Type B pancreatic cell (in vitro differentiated cells): ENCODE results near the gene LIPT2. TPM values are rescaled to one million over a fixed set of nuclear protein-coding genes. Genes with fewer than 3 reads are reported as not detected.

Experiments
- DNase-seq: peaks from one replicate; pipeline ENCODE4 v3.0.0; 2021; ENCODE audit warnings: mixed read lengths; ENCODE audit not compliant: unreplicated experiment; ENCODE audit errors: extremely low spot score
- H3K27ac Mint-ChIP-seq: 2 replicates; pipeline ENCODE4 v1.8.0; 2021; ENCODE audit warnings: mild to moderate bottlenecking, mixed read lengths
- H3K27me3 Mint-ChIP-seq: 2 replicates; pipeline ENCODE4 v1.8.0; 2021; ENCODE audit warnings: mixed read lengths
- H3K36me3 Mint-ChIP-seq: 2 replicates; pipeline ENCODE4 v1.8.0; 2021; ENCODE audit warnings: mixed read lengths
- H3K4me1 Mint-ChIP-seq: one replicate; pipeline ENCODE4 v1.8.0; 2021; ENCODE audit warnings: mixed read lengths; ENCODE audit not compliant: unreplicated experiment
- H3K4me3 Mint-ChIP-seq: 2 replicates; pipeline ENCODE4 v1.8.0; 2021; ENCODE audit warnings: mild to moderate bottlenecking, mixed read lengths
- H3K9me3 Mint-ChIP-seq: 2 replicates; pipeline ENCODE4 v1.8.0; 2021; ENCODE audit warnings: mixed read lengths
- total RNA-seq: library from RNA; stranded (reverse); gene quantifications from 2 replicates; pipeline ENCODE4 v1.2.1, GENCODE V29; 2021; ENCODE audit warnings: low replicate concordance
- TF ChIP-seq, protein P1 (sequence below): fragments of 200-600 bp; sonication (generic); conservative IDR thresholded peaks from 2 replicates; pipeline ENCODE4 v1.5.0; 2021; ENCODE audit warnings: antibody characterized with exemption, mild to moderate bottlenecking

LIPT2 gene
- total RNA-seq, 1 donor from 2014 or later, result 5.6 TPM

DNA sequence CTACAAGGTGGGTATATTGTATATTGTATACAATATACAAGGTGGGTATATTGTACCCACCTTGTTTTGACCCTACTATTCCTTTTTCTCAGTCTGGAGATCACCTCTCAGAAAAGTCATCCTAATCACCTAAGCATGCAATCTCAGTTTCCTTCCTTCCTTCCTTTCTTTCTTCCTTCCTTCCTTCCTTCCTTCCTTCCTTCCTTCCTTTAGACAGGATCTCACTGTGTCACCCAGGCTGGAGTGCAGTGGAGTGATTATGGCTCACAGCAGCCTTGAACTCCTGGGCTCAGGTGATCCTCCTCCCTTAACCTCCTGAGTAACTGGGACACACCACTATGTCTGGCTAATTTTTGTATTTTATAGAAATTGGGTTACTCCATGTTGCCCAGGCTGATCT, 25.0 kb downstream of the LIPT2 start:
- H3K9me3 Mint-ChIP-seq, result no peaks in the 10 kb centered on the region
- no peak for DNase-seq
- TF ChIP-seq, protein P1, sequence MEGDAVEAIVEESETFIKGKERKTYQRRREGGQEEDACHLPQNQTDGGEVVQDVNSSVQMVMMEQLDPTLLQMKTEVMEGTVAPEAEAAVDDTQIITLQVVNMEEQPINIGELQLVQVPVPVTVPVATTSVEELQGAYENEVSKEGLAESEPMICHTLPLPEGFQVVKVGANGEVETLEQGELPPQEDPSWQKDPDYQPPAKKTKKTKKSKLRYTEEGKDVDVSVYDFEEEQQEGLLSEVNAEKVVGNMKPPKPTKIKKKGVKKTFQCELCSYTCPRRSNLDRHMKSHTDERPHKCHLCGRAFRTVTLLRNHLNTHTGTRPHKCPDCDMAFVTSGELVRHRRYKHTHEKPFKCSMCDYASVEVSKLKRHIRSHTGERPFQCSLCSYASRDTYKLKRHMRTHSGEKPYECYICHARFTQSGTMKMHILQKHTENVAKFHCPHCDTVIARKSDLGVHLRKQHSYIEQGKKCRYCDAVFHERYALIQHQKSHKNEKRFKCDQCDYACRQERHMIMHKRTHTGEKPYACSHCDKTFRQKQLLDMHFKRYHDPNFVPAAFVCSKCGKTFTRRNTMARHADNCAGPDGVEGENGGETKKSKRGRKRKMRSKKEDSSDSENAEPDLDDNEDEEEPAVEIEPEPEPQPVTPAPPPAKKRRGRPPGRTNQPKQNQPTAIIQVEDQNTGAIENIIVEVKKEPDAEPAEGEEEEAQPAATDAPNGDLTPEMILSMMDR, result no peak
- H3K27ac Mint-ChIP-seq, result no peak overlapping the region
- peak overlapping the region; percentile 82 for H3K4me3 Mint-ChIP-seq
- no peaks in the 10 kb centered on the region for H3K36me3 Mint-ChIP-seq
- H3K4me1 Mint-ChIP-seq, result peaks cover 17% of the 10 kb centered on the region
- peaks cover 44% of the 10 kb centered on the region for H3K27me3 Mint-ChIP-seq

DNA sequence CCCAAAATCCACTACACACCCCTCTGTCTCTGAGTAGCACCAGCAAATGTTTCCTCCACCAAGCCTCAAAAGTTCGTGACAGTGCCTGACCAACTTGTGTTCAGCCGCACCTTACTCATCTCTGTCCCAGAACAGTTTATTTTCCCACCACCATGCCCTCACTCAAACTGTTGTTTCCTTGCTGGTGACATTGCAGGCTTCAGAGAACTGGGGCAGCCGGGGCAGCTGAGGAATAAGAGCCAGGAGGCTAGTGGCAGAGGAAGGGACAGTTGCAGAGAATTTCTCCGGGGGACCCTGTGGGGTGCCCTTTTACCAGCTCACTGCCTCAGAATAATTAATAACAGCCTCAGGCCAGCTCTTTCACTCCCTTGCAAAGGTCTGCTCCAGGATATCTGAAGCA, 25.5 kb downstream of the LIPT2 start:
- H3K27me3 Mint-ChIP-seq, result peaks cover 47% of the 10 kb centered on the region
- H3K27ac Mint-ChIP-seq, result no peak overlapping the region
- TF ChIP-seq, protein P1, result no peak
- H3K4me3 Mint-ChIP-seq, result peak overlapping the region; percentile 82
- H3K9me3 Mint-ChIP-seq, result no peaks in the 10 kb centered on the region
- peaks cover 17% of the 10 kb centered on the region for H3K4me1 Mint-ChIP-seq
- no peak for DNase-seq
- H3K36me3 Mint-ChIP-seq, result no peaks in the 10 kb centered on the region

DNA sequence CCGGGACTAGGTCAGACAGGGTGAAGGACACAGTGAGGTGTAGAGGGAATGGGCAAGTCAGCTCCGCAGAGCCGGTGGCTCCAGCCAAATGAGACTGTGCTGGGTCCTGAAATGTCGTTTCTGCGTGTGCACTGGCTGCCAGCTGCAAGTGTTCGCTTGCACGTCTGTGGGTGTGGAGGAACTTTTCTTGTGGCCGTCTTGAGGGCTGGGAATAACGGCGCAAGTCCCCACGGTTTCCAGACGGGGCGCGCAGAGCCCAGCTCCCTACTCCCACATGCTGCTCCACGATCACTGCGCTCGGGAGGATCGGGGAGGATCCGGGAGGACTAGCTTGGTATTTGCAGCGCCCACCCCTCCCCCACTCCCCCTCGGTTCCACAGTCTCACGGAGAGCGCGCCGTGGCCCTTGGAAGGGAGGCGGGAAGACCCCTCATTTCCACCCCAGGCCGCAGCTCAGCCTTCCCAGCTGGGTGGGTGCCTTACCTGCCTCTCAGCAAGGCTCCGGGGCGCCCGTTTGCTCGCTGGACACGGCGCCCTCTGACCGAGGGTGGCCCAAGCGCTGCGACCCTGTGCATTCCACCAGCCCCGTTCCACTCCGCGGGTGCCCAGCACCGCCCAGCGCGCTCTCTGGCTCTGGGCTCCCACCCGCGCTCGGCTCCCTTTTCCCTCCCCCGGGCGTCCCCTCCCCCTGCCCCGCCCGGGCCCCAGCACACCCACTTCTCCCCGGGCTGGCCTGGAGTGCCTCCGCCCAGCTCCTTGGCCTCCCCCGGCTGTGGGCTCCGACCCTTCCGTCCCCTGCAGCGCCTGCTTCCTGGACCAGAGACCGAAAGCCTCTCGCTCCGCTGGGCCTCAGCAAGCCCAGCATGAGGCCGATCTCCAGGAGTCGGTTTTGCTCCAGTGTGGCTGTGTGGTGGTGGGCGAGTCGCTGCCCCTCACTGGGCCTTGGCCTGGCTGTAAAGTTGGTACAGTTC, 26.3 kb downstream of the LIPT2 start, which contains the start of gene KCNE3:
Gene KCNE3 (minus strand): TSS at position 634 of the 970 bp plus-strand sequence. CDS start 9,986 bp downstream, outside the sequence.
- Mint-ChIP-seq H3K36me3 (no peaks in the 10 kb centered on the region), H3K27me3 (peaks cover 44% of the 10 kb centered on the region), H3K27ac (peak within 1 kb of the TSS; percentile 10), H3K4me1 (peaks cover 17% of the 10 kb centered on the region), H3K9me3 (no peaks in the 10 kb centered on the region), H3K4me3 (peak within 1 kb of the TSS; percentile 82)
- DNase-seq, result no peak
- TF ChIP-seq, protein P1, result no peak

DNA sequence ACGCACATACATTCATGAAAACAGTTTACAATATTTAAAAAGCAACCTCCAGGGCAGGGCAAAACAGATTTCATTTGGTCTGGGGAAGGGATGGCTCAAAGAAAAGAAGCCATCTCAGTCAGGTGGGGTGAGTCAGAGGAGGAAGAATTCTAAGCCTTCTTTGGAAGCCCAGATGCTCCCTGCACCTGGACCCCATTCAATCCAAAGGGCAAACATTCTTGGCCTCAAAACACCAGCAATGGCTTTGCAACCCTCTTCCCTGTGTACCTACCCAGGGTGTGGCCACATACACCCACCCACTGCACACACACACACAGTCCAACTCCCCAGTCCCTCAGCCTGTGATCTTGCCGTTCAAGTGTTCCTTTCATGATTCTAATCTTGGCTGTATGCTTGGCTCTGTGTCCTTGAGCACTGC, 28.2 kb downstream of the LIPT2 start:
- DNase-seq, result no peak
- TF ChIP-seq, protein P1, result no peak
- H3K4me3 Mint-ChIP-seq, result peak overlapping the region; percentile 32
- no peak overlapping the region for H3K27ac Mint-ChIP-seq
- peaks cover 36% of the 10 kb centered on the region for H3K27me3 Mint-ChIP-seq
- H3K36me3 Mint-ChIP-seq, result no peaks in the 10 kb centered on the region
- H3K4me1 Mint-ChIP-seq, result peaks cover 17% of the 10 kb centered on the region
- H3K9me3 Mint-ChIP-seq, result no peaks in the 10 kb centered on the region

DNA sequence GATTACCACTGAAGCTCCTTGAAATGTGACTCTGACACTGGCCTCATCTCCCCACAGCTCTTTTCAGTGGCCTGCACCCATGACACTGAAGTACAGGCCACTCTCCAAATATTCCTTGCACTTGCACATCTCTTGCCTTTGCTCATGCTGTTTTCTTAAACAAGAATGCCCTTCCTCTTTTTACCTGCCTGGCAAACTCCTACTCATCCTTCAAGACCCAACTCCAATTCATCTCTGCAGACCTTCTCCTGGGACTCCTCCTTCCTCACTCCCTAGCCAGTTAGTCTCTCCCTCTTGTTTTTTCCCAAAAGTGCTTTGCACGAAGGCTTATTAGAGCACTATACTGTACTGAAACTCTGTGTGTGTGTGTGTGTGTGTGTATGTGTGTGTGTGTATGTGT, 28.8 kb downstream of the LIPT2 start:
- DNase-seq, result no peak
- Mint-ChIP-seq H3K4me3 (peak overlapping the region; percentile 0), H3K36me3 (no peaks in the 10 kb centered on the region), H3K4me1 (peaks cover 17% of the 10 kb centered on the region), H3K27ac (no peak overlapping the region), H3K9me3 (no peaks in the 10 kb centered on the region), H3K27me3 (peaks cover 36% of the 10 kb centered on the region)
- TF ChIP-seq, protein P1, result no peak
